HAP-1 (cell line): ENCODE measurements around the gene ADRM1.

Source experiments
- DNase-seq, 2 experiments: peaks; one replicate each; pipeline ENCODE4 v3.0.0-alpha.2; 2016 to 2020; ENCODE audit warnings: low spot score in 2 of 2
- H3K27me3 ChIP-seq: fragments of 250-450 bp; sonication (Bioruptor Pico); 2 replicates; pipeline ENCODE4 v1.5.1; 2020; ENCODE audit warnings: low read depth, mild to moderate bottlenecking, moderate library complexity
- H3K36me3 ChIP-seq: fragments of 250-450 bp; sonication (Bioruptor Pico); replicated peaks from 2 replicates; pipeline ENCODE4 v1.5.1; 2020; ENCODE audit warnings: mild to moderate bottlenecking
- H3K4me1 ChIP-seq: fragments of 250-450 bp; sonication (Bioruptor Pico); 2 replicates; pipeline ENCODE4 v1.5.1; 2020; ENCODE audit warnings: mild to moderate bottlenecking
- H3K4me3 ChIP-seq: fragments of 250-450 bp; sonication (Bioruptor Pico); 2 replicates; pipeline ENCODE4 v1.5.1; 2020; ENCODE audit warnings: mild to moderate bottlenecking, moderate library complexity
- H3K9me3 ChIP-seq: fragments of 250-450 bp; sonication (Bioruptor Pico); 2 replicates; pipeline ENCODE4 v1.5.1; 2020; ENCODE audit warnings: mild to moderate bottlenecking, moderate library complexity
- in situ Hi-C: fragments of 300-500 bp; cut with MboI; formaldehyde crosslinking; loops from 3 replicates; pipeline ENCODE4 v1.14.3; 2020; ENCODE audit warnings: low sequenced_read_pairs, inconsistent platforms, mixed read lengths

The ADRM1 gene

DNA sequence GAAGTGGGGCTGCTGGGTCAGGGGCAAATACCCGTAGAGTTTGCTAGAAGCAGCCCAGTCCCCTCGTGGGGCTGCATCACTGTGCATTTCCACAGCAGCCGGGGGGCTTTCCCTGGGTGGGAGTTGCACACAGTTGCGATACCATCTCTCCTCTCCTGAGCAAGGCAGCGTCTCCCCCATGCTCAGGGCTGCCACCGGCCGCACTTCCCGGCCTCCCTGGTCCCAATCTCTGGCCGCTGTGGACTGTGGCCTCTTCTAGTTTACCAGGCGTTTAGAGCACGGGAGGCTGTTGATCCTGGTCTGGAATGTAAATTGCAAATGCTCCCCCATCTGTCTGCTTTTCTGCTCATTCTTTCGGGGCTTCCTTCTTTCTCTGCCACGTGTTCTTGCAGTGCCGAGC lies 33.4 kb upstream of the ADRM1 start:
- in situ Hi-C loops = no loop called here
- Histone ChIP-seq H3K9me3 (no peaks in the 10 kb centered on the region), H3K36me3 (peaks cover 19% of the 10 kb centered on the region), H3K4me3 (no peak overlapping the region), H3K27me3 (no peaks in the 10 kb centered on the region), H3K4me1 (no peaks in the 10 kb centered on the region)
- DNase-seq = no peak

DNA sequence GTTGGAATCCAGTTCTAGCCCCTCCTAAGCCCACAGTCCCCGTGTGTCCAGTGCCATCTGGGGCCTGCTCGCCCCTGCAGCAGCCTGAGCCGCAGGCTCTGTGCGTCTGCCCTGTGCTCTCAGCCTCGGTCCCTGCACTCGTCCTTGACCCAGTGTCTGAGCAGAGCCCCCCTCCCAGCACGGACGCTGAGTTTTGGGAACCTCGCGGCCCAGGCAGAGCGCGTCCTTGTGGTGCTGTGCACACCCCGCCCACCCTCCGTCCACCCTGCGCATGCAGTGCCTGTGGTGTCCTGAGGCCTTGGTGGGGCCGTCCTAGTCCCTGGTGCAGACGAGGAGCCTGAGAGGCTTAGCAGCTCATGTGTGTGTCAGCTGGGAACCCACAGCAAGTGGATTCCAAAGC lies 32.9 kb upstream of the ADRM1 start:
- Histone ChIP-seq H3K4me3 (no peak overlapping the region), H3K9me3 (no peaks in the 10 kb centered on the region), H3K36me3 (peaks cover 19% of the 10 kb centered on the region), H3K27me3 (no peaks in the 10 kb centered on the region), H3K4me1 (no peaks in the 10 kb centered on the region)
- in situ Hi-C loops = no loop called here
- no peak for DNase-seq

DNA sequence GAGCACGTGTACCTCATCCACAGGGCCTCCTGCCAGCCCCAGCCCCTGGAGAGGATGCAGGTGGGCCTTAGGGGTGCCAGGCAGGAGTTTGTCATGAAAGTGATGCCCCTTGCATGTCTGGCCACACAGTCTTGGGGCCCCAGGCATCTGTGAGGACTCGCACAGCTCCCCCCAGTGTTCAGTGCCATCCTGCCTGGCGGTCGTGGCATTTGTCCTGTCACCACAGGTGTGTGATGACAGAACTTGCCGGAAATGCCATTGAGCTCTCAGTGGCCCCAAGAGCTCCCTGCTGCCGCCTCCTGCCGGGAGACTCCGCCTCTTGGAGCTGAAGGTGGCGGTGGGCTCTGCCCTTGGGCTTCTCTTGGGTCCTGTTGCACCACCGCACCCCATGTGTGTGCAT lies 30.6 kb upstream of the ADRM1 start:
- H3K36me3 ChIP-seq = peaks cover 13% of the 10 kb centered on the region; the same call in 1 of the 2 replicates
- H3K4me3 ChIP-seq = no peak overlapping the region

DNA sequence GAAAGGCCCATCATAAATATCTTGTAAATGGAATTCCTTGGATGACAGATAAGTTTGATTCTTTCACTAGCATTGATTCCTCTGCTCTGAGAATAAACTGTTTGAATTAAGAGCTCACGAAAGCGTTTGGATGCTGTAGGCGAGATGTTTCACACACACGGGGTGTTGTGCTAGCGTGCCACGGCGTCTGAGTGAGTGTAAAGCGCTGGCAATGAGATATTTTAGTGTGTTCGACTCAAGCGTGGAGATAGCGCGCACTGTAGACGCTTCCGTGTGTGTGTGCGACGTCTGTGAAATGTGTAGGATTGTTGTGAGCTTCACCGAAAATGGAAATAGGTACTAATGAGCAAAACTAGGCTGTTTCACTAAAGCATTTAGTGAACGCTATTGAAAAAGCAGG lies 29.4 kb upstream of the ADRM1 start:
- in situ Hi-C loops = no loop called here
- Histone ChIP-seq H3K4me1 (no peaks in the 10 kb centered on the region), H3K4me3 (no peak overlapping the region), H3K27me3 (no peaks in the 10 kb centered on the region), H3K36me3 (peaks cover 8% of the 10 kb centered on the region; the same call in 1 of the 2 replicates), H3K9me3 (no peaks in the 10 kb centered on the region)
- no peak for DNase-seq

More for the DNA sequence above, 30.6 kb upstream of the ADRM1 start:
- no peaks in the 10 kb centered on the region for H3K4me1 ChIP-seq
- H3K27me3 ChIP-seq = no peaks in the 10 kb centered on the region
- in situ Hi-C loops = no loop called here
- no peaks in the 10 kb centered on the region for H3K9me3 ChIP-seq
- no peak for DNase-seq

DNA sequence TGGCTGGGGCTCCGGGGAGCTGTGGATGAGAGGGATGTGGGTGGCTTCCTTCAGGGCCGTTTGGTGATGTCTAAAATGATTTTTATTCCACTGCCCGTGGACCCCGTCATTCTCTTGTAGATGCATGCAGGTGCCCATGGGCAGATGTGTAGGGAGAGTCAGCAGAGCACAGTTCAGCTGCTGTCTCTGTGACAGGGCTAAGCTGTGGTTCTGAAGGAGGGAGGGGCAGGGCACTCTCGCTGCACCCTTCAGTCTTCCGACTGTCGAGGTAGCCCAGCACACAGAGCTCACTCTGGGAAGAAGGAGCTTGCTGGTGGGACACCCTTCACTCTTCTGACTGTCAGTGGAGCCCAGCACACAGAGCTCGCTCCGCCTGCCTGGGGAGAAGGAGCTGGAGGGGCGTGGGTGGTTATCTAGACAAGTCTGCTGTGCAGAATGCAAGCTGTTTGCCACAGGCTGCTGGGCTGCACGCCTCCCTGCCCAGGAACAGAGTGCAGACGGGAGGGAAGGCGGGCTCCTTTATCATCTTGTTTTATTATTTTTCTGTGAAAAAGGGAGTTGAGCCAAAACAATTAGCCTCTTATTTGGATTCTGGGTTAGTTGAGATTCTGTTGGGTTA lies 28.4 kb upstream of the ADRM1 start:
- no peaks in the 10 kb centered on the region for H3K4me1 ChIP-seq
- DNase-seq = no peak
- in situ Hi-C loops = no loop called here
- H3K27me3 ChIP-seq = no peaks in the 10 kb centered on the region
- no peaks in the 10 kb centered on the region for H3K9me3 ChIP-seq
- peaks cover 13% of the 10 kb centered on the region for H3K36me3 ChIP-seq
- H3K4me3 ChIP-seq = no peak overlapping the region

DNA sequence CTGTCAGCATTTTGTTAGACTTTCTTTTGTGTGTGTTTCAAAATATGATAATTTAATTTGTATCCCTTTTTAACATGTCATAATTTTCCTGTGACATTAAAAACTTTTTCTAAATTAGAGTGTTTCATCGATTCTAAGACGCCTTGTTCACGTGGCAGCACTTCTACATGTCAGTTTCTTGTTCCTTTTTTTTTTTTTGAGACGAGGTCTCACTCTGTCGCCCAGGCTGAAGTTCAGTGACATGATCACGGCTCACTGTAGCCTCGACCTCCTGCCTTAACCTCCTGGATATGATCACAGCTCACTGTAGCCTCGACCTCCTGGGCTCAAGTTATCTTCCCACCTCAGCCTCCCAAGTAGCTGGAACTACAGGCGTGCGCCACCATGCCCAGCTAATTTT lies 27.6 kb upstream of the ADRM1 start:
- in situ Hi-C loops = no loop called here
- no peak for DNase-seq
- Histone ChIP-seq H3K27me3 (no peaks in the 10 kb centered on the region), H3K9me3 (no peaks in the 10 kb centered on the region), H3K36me3 (peaks cover 18% of the 10 kb centered on the region), H3K4me1 (no peaks in the 10 kb centered on the region), H3K4me3 (no peak overlapping the region)

DNA sequence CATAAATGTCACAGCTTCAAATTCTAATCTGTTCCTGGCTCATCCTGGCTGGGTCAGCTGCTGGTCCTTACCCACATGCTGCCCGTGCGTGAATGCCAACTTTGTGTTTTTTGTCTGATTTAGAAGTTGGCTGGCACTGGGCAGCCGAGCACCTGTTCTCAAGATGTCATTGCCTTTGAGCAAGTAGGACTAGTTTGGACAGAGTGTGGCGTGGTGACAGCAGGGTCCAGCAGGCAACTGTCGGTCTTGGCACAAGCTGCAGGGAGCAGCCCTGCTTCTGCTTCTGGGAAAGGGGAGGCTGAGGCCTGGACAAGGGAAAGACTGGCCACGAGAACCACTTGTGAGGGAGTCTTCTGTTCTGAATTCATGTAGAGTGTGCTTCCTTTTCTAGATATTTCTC lies 26.4 kb upstream of the ADRM1 start:
- H3K9me3 ChIP-seq = no peaks in the 10 kb centered on the region
- peaks cover 30% of the 10 kb centered on the region for H3K36me3 ChIP-seq
- in situ Hi-C loops = no loop called here
- H3K27me3 ChIP-seq = no peaks in the 10 kb centered on the region
- DNase-seq = no peak
- no peaks in the 10 kb centered on the region for H3K4me1 ChIP-seq
- H3K4me3 ChIP-seq = no peak overlapping the region

DNA sequence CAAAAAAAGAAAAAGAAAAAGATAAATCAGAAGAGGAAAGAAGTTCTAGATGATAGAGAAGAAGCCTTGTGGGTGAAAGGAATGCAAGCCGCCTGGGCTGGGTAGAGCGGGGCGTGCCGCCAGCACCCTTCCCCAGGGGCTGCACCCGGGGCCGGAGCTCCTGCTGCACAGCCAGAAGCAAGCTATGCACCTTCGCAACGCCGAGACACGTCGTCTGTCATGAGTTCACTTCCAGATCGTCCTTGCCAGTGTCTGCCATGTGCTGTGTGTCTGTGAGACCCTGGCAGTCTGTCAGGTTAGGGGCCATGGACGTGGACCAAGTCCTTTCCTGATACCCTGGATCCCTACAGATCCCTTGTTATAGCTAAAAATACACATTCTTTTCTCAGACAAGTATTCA lies 25.5 kb upstream of the ADRM1 start:
- Histone ChIP-seq H3K9me3 (no peaks in the 10 kb centered on the region), H3K27me3 (no peaks in the 10 kb centered on the region), H3K36me3 (peaks cover 36% of the 10 kb centered on the region), H3K4me1 (no peaks in the 10 kb centered on the region), H3K4me3 (no peak overlapping the region)
- in situ Hi-C loops = no loop called here
- no peak for DNase-seq

DNA sequence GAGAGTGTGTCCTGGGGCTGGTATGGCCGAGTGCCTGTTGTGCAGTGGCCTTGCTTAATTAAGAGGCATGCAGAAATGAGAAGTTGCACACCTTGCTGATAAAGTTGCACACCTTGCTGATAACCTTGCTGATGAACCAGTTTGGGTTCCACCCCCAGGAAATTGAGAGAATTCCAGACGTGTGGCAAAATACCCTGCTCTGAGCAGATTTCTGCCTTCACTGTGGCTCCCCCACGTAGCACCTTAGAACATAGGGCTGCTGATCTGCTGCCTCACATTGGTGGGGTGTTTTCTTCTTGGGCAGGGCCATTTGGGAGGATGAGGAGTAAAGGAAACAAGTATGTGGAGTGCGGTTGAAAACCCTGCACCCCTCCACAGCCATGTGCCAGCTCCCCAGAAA lies 22.5 kb upstream of the ADRM1 start:
- Histone ChIP-seq H3K4me3 (no peak overlapping the region), H3K27me3 (no peaks in the 10 kb centered on the region), H3K9me3 (no peaks in the 10 kb centered on the region), H3K36me3 (peaks cover 34% of the 10 kb centered on the region), H3K4me1 (no peaks in the 10 kb centered on the region)
- in situ Hi-C loops = no loop called here
- DNase-seq = no peak

DNA sequence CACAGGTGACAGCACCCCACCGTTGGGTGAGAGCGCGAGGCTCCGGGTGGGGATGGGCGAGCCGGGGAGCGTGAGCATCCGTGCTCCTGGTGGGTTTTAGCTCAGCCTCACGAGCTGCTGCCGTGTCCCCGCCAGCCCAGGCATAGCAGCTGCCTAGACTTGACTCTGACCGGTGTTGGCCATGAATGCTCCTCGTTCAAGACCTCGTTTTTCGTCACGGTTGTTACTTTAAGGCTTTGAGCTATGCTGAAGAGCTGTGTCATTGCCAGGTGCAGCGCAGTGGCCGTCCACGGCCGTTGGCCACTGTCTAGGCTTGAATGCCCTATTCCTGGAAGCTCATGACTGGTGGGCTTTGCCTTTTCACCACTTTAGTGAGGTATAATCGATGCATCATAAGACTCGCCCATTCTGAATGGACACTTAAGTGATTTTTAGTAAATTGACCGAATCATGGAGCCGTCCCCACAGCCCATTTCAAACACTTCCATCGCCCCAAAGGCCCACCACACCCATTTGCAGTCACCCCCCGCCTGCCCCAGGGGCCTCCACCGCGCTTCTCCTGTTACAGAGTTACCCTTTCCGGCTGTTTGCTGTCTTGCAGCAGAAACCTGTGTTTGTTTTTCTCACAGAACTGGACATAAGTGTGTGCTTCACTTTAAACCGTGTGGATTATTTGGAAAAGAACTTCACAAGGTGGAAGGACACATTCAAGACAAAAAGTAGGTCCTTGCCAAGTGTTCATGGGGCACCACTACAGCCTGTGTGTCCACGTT lies 21.4 kb upstream of the ADRM1 start:
- in situ Hi-C loops = no loop called here
- no peak for DNase-seq
- Histone ChIP-seq H3K4me3 (no peak overlapping the region), H3K27me3 (no peaks in the 10 kb centered on the region), H3K36me3 (peaks cover 34% of the 10 kb centered on the region), H3K4me1 (no peaks in the 10 kb centered on the region), H3K9me3 (no peaks in the 10 kb centered on the region)

DNA sequence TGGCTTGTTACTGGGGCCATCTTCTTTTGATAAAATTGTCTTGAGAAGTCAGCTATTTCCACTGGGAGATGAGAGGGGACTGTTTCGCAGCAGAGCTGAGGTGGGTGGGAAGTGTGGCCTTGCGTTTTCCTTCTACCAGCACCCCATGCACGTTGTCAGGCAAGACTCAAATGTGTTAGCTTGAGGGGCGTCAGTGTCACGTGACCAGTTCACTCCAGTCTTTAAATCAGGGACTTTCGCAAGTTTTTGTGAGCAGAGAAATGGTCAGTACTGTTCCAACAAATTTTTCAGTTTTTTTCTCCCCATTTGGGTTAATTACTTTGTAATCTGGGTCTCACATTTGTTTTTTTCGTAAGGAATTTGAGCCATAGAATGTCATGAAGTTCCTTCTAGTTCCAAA lies 20.7 kb upstream of the ADRM1 start:
- DNase-seq = no peak
- peaks cover 34% of the 10 kb centered on the region for H3K36me3 ChIP-seq
- H3K4me1 ChIP-seq = no peaks in the 10 kb centered on the region
- H3K4me3 ChIP-seq = no peak overlapping the region
- in situ Hi-C loops = no loop called here
- H3K27me3 ChIP-seq = no peaks in the 10 kb centered on the region
- H3K9me3 ChIP-seq = no peaks in the 10 kb centered on the region

DNA sequence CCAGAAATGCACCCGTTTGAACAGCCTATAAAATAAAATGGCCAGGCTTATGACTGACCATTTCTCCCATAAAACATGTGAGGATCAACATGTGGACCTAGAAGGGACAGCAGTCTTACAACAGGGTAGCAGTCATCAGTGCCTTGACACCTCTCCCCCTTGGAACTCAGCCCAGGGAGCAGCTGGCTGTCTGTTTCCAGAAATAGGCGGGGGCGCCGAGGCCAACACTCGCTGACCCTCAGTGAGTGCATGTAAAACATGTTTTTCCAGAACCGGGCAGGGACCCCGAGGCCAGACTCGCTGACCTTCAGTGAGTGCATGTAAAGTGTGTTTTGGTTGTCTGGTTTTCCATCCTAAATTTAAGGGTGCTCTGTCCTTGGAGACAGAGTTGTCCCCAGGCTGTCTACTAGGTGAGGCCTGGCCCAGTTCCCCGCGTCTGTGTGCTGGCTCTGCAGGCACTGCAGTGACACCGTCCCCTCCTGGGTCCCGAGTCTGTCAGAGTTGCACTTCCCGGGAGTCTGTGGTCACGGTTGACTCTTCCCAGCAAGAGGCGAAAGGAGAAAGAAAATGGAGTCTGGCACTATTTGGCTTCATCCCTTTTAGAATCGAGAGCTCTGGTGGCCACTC lies 19.8 kb upstream of the ADRM1 start:
- no peak for DNase-seq
- Histone ChIP-seq H3K4me3 (no peak overlapping the region), H3K9me3 (no peaks in the 10 kb centered on the region), H3K4me1 (no peaks in the 10 kb centered on the region), H3K36me3 (peaks cover 34% of the 10 kb centered on the region), H3K27me3 (no peaks in the 10 kb centered on the region)
- in situ Hi-C loops = no loop called here

DNA sequence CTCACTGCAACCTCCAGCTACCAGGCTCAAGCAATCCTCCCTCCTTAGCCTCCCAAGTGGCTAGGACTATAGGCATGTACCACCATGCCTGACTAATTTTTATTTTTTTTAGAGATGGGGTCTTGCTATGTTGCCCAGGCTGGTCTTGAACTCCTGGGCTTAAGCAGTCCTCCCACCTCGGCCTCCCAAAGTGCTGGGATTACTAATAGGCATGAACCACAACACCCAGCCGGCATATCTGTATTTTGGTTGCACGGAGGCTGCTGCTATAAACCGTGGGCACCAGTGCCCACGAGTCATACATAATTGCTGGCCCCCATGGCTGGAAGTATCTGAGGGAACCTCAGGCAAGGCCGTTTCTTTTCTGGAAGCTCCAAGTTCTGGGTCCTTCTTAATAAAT lies 18.3 kb upstream of the ADRM1 start:
- in situ Hi-C loops = no loop called here
- H3K36me3 ChIP-seq = peaks cover 29% of the 10 kb centered on the region
- DNase-seq = no peak

DNA sequence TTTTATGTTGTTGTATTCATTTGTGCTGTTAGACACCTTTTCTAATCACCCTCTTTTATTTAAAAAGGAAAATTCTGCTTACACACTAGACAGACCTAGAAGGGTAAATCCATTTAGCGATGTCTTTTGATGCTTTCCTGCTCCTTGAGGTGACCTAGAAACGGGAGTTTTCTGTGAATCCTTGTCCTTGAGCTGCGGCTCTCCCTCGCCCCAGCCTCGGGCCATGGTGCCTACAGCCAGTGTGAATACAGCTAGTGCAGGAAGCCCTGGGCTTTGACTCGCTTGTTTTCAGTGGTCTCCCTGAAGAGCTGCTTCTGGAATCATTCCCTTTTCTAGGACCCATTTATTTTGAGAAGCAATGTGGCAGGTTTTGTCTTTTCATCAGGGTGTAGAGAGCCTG lies 17.6 kb upstream of the ADRM1 start:
- Histone ChIP-seq H3K9me3 (no peaks in the 10 kb centered on the region), H3K27me3 (no peaks in the 10 kb centered on the region), H3K4me3 (no peak overlapping the region), H3K36me3 (peaks cover 24% of the 10 kb centered on the region), H3K4me1 (no peaks in the 10 kb centered on the region)
- DNase-seq = no peak
- in situ Hi-C loops = no loop called here

More for the DNA sequence above, 18.3 kb upstream of the ADRM1 start:
- Histone ChIP-seq H3K4me3 (no peak overlapping the region), H3K4me1 (no peaks in the 10 kb centered on the region), H3K9me3 (no peaks in the 10 kb centered on the region), H3K27me3 (no peaks in the 10 kb centered on the region)
